HCT116 (cell line): ENCODE measurements around the gene RPIA.

Source experiments
- EZH2 ChIP-seq: fragments of 200-600 bp; sonication (generic); IDR thresholded peaks from 2 replicates; pipeline ENCODE4 v1.6.1; 2017; ENCODE audit warnings: antibody characterized with exemption, mixed run types
- EZH2phosphoT487 ChIP-seq: fragments of 200-600 bp; IDR thresholded peaks from 2 replicates; pipeline ENCODE4 v1.6.1; 2018; ENCODE audit warnings: antibody characterized with exemption, borderline replicate concordance
- FOSL1 ChIP-seq: IDR thresholded peaks from 2 replicates; pipeline ENCODE4 v1.6.1; 2012; ENCODE audit warnings: low read depth
- JUND ChIP-seq: IDR thresholded peaks from 2 replicates; pipeline ENCODE4 v1.6.1; 2012
- POLR2A ChIP-seq: IDR thresholded peaks from 2 replicates; pipeline ENCODE4 v1.7.0; 2011; ENCODE audit warnings: borderline replicate concordance; ENCODE audit not compliant: insufficient read depth, insufficient read length; ENCODE audit errors: extremely low read depth
- POLR2AphosphoS5 ChIP-seq: IDR thresholded peaks from 2 replicates; pipeline ENCODE4 v1.6.1; 2011; ENCODE audit warnings: mild to moderate bottlenecking, low read depth, low read length, moderate library complexity
- RAD21 ChIP-seq: IDR thresholded peaks from 2 replicates; pipeline ENCODE4 v1.6.1; 2012; ENCODE audit warnings: low read depth, mild to moderate bottlenecking
- SIN3A ChIP-seq: IDR thresholded peaks from 2 replicates; pipeline ENCODE4 v1.6.1; 2012; ENCODE audit warnings: low read depth
- SP1 ChIP-seq: IDR thresholded peaks from 2 replicates; pipeline ENCODE4 v1.6.1; 2012; ENCODE audit warnings: low read depth
- TCF7L2 ChIP-seq: IDR thresholded peaks from 2 replicates; pipeline ENCODE4 v1.7.0; 2011; ENCODE audit warnings: borderline replicate concordance, inconsistent platforms; ENCODE audit not compliant: insufficient read depth, insufficient read length; ENCODE audit errors: extremely low read depth
- ZNF274 ChIP-seq: fragments of 200-500 bp; sonication (Bioruptor generic); IDR thresholded peaks from 2 replicates; pipeline ENCODE4 v1.6.1; 2014; ENCODE audit warnings: mild to moderate bottlenecking, low read depth, low read length, inconsistent platforms
- TF ChIP-seq, protein P1 (sequence below), 3 experiments: fragments of 200-600 bp in 1 of 3; sonication (generic) in 1 of 3; IDR thresholded peaks in 2 of 3; conservative IDR thresholded peaks in 1 of 3; 2 replicates each; pipeline ENCODE4 v1.5.1; 2012 to 2017; ENCODE audit warnings: low read depth in 2 of 3, low read length in 2 of 3, antibody characterized with exemption in 1 of 3, borderline replicate concordance in 1 of 3, control low read depth in 1 of 3, mild to moderate bottlenecking in 1 of 3, mixed read lengths in 1 of 3, mixed run types in 1 of 3, moderate library complexity in 1 of 3; ENCODE audit not compliant: insufficient read depth in 1 of 3
- TF ChIP-seq, protein P2 (sequence below): IDR thresholded peaks from 2 replicates; pipeline ENCODE4 v1.6.1; 2012; ENCODE audit warnings: low read depth

DNA sequence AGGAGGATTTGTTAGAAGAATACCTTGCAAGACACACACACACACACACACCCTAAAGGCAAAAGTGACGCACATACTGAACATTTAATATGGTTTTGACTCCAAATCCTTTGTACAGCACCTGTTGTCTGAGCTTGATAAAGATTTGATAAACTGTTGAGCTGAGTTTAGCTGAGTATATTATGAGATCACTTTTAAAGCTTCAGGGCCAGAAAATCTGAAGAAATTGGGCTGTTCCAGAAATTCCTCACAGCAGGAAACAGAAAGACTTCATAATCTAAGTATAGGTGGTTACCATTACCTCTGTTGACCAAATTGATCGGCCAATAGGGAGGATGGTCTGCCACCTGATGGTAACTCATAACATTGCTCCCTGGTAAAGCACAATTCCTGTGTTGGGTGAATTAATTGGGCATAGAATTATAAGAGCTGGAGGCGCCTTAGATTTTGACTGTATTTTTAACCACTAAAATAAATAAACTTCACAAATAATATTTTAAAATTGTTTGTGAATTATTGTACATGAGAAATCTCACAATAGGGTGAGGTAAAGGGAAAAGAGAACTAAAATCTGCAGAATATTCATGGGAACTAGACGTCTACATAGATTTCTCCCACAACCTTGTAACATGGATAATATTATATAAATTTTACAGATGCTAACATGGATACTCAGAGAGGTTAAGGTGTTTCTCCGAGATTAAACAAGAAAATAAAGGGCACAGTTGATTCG is 21.8 kb upstream of the RPIA start:
- TF ChIP-seq, protein P1, sequence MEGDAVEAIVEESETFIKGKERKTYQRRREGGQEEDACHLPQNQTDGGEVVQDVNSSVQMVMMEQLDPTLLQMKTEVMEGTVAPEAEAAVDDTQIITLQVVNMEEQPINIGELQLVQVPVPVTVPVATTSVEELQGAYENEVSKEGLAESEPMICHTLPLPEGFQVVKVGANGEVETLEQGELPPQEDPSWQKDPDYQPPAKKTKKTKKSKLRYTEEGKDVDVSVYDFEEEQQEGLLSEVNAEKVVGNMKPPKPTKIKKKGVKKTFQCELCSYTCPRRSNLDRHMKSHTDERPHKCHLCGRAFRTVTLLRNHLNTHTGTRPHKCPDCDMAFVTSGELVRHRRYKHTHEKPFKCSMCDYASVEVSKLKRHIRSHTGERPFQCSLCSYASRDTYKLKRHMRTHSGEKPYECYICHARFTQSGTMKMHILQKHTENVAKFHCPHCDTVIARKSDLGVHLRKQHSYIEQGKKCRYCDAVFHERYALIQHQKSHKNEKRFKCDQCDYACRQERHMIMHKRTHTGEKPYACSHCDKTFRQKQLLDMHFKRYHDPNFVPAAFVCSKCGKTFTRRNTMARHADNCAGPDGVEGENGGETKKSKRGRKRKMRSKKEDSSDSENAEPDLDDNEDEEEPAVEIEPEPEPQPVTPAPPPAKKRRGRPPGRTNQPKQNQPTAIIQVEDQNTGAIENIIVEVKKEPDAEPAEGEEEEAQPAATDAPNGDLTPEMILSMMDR (IDR thresholded peaks at IDR 0.05 in 2 of 3, conservative IDR thresholded peaks at IDR 0.05 in 1 of 3; ENCODE audit: borderline replicate concordance in 1 of 3, insufficient read depth in 1 of 3, low read depth in 2 of 3, low read length in 2 of 3) = peak; percentile 67 to 76 (median 69)
- TF ChIP-seq SIN3A = no peak
- no peak for TF ChIP-seq JUND
- TF ChIP-seq, protein P2, sequence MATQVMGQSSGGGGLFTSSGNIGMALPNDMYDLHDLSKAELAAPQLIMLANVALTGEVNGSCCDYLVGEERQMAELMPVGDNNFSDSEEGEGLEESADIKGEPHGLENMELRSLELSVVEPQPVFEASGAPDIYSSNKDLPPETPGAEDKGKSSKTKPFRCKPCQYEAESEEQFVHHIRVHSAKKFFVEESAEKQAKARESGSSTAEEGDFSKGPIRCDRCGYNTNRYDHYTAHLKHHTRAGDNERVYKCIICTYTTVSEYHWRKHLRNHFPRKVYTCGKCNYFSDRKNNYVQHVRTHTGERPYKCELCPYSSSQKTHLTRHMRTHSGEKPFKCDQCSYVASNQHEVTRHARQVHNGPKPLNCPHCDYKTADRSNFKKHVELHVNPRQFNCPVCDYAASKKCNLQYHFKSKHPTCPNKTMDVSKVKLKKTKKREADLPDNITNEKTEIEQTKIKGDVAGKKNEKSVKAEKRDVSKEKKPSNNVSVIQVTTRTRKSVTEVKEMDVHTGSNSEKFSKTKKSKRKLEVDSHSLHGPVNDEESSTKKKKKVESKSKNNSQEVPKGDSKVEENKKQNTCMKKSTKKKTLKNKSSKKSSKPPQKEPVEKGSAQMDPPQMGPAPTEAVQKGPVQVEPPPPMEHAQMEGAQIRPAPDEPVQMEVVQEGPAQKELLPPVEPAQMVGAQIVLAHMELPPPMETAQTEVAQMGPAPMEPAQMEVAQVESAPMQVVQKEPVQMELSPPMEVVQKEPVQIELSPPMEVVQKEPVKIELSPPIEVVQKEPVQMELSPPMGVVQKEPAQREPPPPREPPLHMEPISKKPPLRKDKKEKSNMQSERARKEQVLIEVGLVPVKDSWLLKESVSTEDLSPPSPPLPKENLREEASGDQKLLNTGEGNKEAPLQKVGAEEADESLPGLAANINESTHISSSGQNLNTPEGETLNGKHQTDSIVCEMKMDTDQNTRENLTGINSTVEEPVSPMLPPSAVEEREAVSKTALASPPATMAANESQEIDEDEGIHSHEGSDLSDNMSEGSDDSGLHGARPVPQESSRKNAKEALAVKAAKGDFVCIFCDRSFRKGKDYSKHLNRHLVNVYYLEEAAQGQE = no peak
- TF ChIP-seq SP1 = no peak
- TF ChIP-seq POLR2AphosphoS5 = no peak
- peak; percentile 83 for TF ChIP-seq RAD21
- no peak for TF ChIP-seq EZH2
- TF ChIP-seq EZH2phosphoT487 = no peak
- no peak for TF ChIP-seq POLR2A
- TF ChIP-seq ZNF274 = no peak
- TF ChIP-seq TCF7L2 = no peak
- TF ChIP-seq FOSL1 = no peak
